Nephron (organoid): ENCODE measurements around the gene PITX1.

Experiments used
- H3K27ac Mint-ChIP-seq, 3 experiments: 2 replicates each; pipeline ENCODE4 v1.8.0; 2020; ENCODE audit warnings: mixed read lengths in 3 of 3, mild to moderate bottlenecking in 2 of 3, moderate library complexity in 1 of 3
- H3K27me3 Mint-ChIP-seq: 2 replicates; pipeline ENCODE4 v1.8.0; 2021; ENCODE audit warnings: low read depth, mild to moderate bottlenecking, moderate library complexity, mixed read lengths
- H3K36me3 Mint-ChIP-seq: 2 replicates; pipeline ENCODE4 v1.8.0; 2020; ENCODE audit warnings: low read depth, mixed read lengths
- H3K4me1 Mint-ChIP-seq: 2 replicates; pipeline ENCODE4 v1.8.0; 2020; ENCODE audit warnings: mixed read lengths
- H3K4me3 Mint-ChIP-seq, 3 experiments: 2 replicates each; pipeline ENCODE4 v1.8.0; 2020; ENCODE audit warnings: mild to moderate bottlenecking in 3 of 3, mixed read lengths in 3 of 3, moderate library complexity in 2 of 3
- H3K9me3 Mint-ChIP-seq: 2 replicates; pipeline ENCODE4 v1.8.0; 2020; ENCODE audit warnings: mixed read lengths
- CTCF ChIP-seq, 3 experiments: fragments of 200-600 bp; sonication (generic); IDR thresholded peaks; one replicate each; pipeline ENCODE4 v1.5.0; 2021; ENCODE audit warnings: antibody characterized with exemption in 3 of 3; ENCODE audit not compliant: unreplicated experiment in 3 of 3

The PITX1 gene

GRCh38 chr5:135069895-135070657, 36.0 kb upstream of the PITX1 start:
- Mint-ChIP-seq H3K36me3 (no peaks in the 10 kb centered on the region), H3K4me1 (peaks cover 11% of the 10 kb centered on the region), H3K27ac (no peak overlapping the region), H3K9me3 (no peaks in the 10 kb centered on the region), H3K4me3 (no peak overlapping the region), H3K27me3 (peaks cover 69% of the 10 kb centered on the region)
- TF ChIP-seq CTCF (IDR thresholded peaks at IDR 0.05; ENCODE audit: unreplicated experiment in 3 of 3), result no peak

- peaks cover 69% of the 10 kb centered on the region for H3K27me3 Mint-ChIP-seq
- peaks cover 13% of the 10 kb centered on the region for H3K4me1 Mint-ChIP-seq
Measured at GRCh38 chr5:135069016-135069770, 35.2 kb upstream of the PITX1 start.

GRCh38 chr5:135067587-135067986, 33.6 kb upstream of the PITX1 start:
- H3K9me3 Mint-ChIP-seq, result no peaks in the 10 kb centered on the region
- H3K4me3 Mint-ChIP-seq, result no peak overlapping the region
- H3K4me1 Mint-ChIP-seq, result peaks cover 11% of the 10 kb centered on the region
- TF ChIP-seq CTCF (IDR thresholded peaks at IDR 0.05; ENCODE audit: unreplicated experiment in 3 of 3), result no peak
- H3K27me3 Mint-ChIP-seq, result peaks cover 57% of the 10 kb centered on the region
- no peak overlapping the region for H3K27ac Mint-ChIP-seq
- H3K36me3 Mint-ChIP-seq, result no peaks in the 10 kb centered on the region

More at GRCh38 chr5:135069016-135069770, 35.2 kb upstream of the PITX1 start:
- Mint-ChIP-seq H3K27ac (no peak overlapping the region), H3K9me3 (no peaks in the 10 kb centered on the region), H3K4me3 (no peak overlapping the region), H3K36me3 (no peaks in the 10 kb centered on the region)
- TF ChIP-seq CTCF (IDR thresholded peaks at IDR 0.05; ENCODE audit: unreplicated experiment in 3 of 3), result no peak

GRCh38 chr5:135066781-135067180, 32.8 kb upstream of the PITX1 start:
- no peak overlapping the region for H3K27ac Mint-ChIP-seq
- H3K27me3 Mint-ChIP-seq, result peaks cover 51% of the 10 kb centered on the region
- no peak for TF ChIP-seq CTCF (IDR thresholded peaks at IDR 0.05; ENCODE audit: unreplicated experiment in 3 of 3)
- H3K36me3 Mint-ChIP-seq, result no peaks in the 10 kb centered on the region
- H3K4me3 Mint-ChIP-seq, result no peak overlapping the region
- H3K9me3 Mint-ChIP-seq, result no peaks in the 10 kb centered on the region
- H3K4me1 Mint-ChIP-seq, result peaks cover 11% of the 10 kb centered on the region

GRCh38 chr5:135065306-135066265, 31.6 kb upstream of the PITX1 start:
- no peak for TF ChIP-seq CTCF (IDR thresholded peaks at IDR 0.05; ENCODE audit: unreplicated experiment in 3 of 3)
- peaks cover 45% of the 10 kb centered on the region for H3K27me3 Mint-ChIP-seq
- no peaks in the 10 kb centered on the region for H3K36me3 Mint-ChIP-seq
- H3K4me1 Mint-ChIP-seq, result peaks cover 11% of the 10 kb centered on the region
- H3K27ac Mint-ChIP-seq, result no peak overlapping the region
- no peaks in the 10 kb centered on the region for H3K9me3 Mint-ChIP-seq
- H3K4me3 Mint-ChIP-seq, result no peak overlapping the region
